ENCODE data around the gene DNAH14.

GRCh38 chr1:224959656-224960055, 30.2 kb downstream of the DNAH14 start:
- TF ChIP-seq, protein P1, sequence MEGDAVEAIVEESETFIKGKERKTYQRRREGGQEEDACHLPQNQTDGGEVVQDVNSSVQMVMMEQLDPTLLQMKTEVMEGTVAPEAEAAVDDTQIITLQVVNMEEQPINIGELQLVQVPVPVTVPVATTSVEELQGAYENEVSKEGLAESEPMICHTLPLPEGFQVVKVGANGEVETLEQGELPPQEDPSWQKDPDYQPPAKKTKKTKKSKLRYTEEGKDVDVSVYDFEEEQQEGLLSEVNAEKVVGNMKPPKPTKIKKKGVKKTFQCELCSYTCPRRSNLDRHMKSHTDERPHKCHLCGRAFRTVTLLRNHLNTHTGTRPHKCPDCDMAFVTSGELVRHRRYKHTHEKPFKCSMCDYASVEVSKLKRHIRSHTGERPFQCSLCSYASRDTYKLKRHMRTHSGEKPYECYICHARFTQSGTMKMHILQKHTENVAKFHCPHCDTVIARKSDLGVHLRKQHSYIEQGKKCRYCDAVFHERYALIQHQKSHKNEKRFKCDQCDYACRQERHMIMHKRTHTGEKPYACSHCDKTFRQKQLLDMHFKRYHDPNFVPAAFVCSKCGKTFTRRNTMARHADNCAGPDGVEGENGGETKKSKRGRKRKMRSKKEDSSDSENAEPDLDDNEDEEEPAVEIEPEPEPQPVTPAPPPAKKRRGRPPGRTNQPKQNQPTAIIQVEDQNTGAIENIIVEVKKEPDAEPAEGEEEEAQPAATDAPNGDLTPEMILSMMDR (IDR thresholded peaks at IDR 0.05): no peak
- TF ChIP-seq POLR2A (IDR thresholded peaks at IDR 0.05): no peak

Measured in uterus (tissue), 2 donors.